GM19238 (cell line): ENCODE results near the gene PRSS36.
"Not testable (repeated sequence)": the region's sequence is repeated elsewhere in the genome, so short reads cannot be mapped to it uniquely, and the experiment has no call there.

ENCODE experiments used
- DNase-seq: peaks from one replicate; pipeline ENCODE4 v3.0.0; 2011; ENCODE audit warnings: low spot score; ENCODE audit not compliant: insufficient read length

Gene PRSS36

GRCh38 chr16:31105677-31106213 lies 44.1 kb downstream of the PRSS36 start:
- DNase-seq: peak; percentile 85

- DNase-seq: not testable (repeated sequence)
These were observed 48.8 kb downstream of the PRSS36 start for GRCh38 chr16:31100876-31101641.

DNA sequence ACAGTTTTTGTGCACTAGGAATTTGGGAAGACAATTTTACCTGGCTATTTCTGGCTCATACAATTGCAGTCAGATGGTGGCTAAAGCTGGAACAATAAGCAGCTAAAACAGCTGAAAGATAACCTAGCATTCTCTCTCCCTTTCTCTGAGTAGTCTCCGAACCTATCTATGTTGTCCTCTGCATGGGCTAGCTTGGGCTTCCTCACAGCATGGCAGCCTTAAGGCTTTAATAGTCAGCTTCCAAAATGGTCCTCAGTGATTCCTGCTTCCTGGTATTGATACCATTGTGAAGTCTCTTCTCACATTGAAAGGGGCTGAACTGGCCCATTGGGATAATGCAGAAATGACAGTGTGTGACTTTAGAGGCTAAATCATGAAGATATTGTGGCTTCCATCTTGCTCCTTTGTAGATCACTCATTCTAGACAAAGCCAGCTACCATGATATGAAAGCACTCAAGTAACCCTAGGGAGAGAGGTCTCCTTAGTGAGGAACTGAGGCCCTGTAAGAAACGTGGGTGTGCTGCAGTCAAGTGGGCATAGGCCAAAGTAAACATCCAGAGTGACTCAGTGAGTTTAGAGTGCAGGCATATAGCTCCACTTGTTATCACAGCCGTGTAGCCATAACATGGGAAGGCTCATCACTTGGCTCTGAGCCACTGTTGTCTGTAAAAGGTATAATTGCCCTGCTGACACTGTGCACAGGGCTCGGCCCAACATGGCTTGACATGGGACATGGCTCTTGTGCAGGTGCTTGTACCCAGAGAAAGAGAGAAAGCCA lies 49.8 kb downstream of the PRSS36 start:
- no peak for DNase-seq

GRCh38 chr16:31094424-31095120 lies 55.3 kb downstream of the PRSS36 start, which contains the start of gene VKORC1:
VKORC1 (minus strand) TSS chr16:31094797; CDS start chr16:31094729, 68 bp downstream.
- DNase-seq: peak; percentile 89

DNA sequence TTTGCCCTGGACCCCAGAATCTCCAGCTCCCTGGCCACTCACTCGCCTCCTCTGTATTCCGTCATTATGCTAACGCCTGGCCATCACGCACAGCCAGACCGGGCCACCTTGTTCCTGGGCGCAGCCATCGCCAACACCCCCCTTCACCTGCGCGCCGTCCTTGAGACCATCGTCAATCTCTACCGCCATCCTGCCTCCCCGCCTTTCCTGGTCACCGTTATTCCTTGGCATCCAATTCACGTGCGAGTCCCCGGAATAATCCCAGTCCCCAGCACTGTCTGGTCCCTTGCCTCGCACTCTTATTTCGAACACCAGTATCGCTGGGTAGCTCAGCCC lies 55.8 kb downstream of the PRSS36 start:
- DNase-seq: no peak

DNA sequence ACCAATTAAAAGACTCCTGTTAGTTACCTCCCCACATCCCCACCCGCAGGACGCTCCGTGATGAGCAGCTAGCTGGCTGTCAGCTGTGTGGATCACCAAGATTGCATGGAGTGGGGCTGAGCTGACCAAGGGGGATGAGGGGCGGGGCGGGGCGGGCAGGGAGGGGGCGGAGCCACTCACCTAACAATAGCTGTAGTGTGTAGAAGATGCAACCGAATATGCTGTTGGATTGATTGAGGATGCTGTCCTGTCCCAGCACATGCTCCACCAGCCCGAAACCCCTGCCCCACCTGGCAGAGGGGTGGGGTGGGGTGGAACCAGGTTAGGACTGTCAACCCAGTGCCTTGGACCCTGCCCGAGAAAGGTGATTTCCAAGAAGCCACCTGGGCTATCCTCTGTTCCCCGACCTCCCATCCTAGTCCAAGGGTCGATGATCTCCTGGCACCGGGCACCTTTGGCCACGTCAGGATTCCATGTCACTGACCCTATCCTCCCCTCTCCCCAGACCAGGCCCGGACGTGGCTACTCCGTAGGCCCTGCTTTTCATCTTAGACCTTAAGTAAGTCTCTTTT lies 56.6 kb downstream of the PRSS36 start:
- no peak for DNase-seq

- DNase-seq: no peak
These were observed 57.5 kb downstream of the PRSS36 start for GRCh38 chr16:31092330-31092729.

- DNase-seq: no peak
These were observed 59.3 kb downstream of the PRSS36 start for GRCh38 chr16:31090540-31090939.

DNA sequence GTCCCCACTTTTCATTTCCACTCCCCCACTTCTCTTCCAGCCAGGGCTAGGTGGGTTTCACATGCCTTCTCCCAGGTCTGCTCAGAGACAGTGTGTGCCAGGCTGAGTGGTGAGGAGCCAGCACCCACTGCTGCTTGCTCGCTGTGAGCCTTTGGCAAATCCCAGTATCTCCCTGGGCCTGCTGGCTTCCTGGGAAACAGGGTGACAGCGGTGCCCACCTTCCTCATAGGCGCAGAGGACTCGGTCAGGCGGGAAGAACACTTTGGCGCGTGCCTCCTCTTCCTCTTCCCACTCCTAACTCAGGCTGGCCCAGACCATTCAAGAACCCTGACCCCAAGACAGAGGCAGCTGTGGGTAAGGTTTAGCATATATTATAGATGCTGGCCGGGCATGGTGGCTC lies 60.7 kb downstream of the PRSS36 start:
- no peak for DNase-seq
